DMS153 treated with DMSO at 0.1 percent for 48 hours (cell line): ENCODE results near the gene GALE.
"Not testable (repeated sequence)": the region's sequence is repeated elsewhere in the genome, so short reads cannot be mapped to it uniquely, and the experiment has no call there.

Experiments
- DNase-seq: peaks from one replicate; lab custom pipeline; 2025; ENCODE audit not compliant: unreplicated experiment; lab: John Stamatoyannopoulos, UW

The GALE gene

DNA sequence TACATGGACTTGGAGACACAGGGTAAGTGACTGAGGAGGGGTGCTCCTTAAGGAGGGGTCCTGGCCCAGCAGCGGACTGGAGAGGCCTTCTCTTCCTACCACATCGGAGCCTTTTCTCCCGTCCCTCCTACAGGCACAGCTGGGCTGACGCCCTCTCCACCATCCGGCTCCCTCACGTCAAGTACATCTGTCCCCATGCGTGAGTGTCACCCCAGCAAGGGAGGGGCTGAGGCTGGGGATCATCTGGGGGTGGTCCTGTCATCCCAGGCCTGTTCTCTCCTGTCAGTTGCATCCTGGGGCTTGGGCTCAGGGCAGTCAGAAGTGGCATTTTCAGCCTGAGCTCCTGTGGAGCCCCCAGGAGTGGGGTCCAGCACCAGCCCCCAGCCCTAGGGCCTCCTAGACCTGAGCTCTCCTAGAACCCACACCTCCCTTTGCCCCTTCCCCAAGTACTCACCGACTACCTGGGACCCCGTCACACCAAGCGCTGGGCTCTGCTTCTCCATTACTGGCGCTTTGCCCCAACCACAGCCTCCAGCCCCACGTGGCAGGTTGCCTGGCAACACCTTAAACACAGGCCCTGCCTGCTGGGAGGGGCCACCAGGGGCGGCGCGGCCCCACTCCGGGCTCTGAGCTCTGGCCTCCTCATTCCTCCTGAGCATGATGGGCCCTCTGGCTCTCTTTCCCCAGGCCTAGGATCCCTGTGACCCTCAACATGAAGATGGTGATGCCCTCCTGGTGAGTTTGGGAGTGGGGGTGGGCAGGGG, 7.4 kb downstream of the GALE start:
- no peak for DNase-seq

DNA sequence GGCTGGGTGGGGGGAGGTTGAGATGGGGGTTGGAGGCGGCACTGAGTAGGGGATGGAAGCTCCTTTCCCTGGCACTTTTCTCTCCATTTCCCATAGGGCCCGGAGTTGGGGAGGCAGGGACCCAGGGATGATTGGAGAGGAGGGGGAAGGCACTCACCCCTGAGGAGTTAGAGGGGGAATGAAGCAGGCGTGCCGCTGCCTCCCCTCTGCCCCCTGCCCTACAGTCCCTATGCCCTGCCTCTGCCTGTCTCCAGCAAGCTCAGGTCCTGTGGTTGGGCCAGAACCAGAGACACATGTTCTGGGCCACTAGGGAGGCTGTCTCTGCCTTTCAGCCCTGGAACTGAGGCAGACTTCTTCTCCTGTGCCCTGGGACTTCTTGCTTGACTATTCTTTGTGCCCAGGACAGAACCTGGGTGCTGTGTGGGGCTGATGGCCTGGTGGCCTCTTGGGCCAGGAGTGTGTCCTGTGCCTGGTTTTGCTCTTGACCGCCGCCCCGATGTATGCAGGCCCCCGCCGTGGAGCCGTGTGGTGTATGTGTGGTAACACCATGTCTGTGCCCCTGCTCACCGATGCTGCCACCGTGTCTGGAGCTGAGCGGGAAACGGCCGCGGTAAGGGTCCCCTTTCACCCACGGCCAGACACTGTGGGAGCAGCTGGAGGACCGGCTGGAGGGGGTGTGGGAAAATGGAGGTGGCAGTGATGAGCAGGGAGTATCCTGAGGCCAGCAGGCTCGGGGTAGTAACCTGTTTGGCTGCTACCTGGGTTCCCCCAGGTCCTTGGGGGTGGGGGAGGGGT, 8.2 kb downstream of the GALE start:
- DNase-seq = no peak

GRCh38 chr1:23791516-23792047, 9.0 kb downstream of the GALE start:
- no peak for DNase-seq

DNA sequence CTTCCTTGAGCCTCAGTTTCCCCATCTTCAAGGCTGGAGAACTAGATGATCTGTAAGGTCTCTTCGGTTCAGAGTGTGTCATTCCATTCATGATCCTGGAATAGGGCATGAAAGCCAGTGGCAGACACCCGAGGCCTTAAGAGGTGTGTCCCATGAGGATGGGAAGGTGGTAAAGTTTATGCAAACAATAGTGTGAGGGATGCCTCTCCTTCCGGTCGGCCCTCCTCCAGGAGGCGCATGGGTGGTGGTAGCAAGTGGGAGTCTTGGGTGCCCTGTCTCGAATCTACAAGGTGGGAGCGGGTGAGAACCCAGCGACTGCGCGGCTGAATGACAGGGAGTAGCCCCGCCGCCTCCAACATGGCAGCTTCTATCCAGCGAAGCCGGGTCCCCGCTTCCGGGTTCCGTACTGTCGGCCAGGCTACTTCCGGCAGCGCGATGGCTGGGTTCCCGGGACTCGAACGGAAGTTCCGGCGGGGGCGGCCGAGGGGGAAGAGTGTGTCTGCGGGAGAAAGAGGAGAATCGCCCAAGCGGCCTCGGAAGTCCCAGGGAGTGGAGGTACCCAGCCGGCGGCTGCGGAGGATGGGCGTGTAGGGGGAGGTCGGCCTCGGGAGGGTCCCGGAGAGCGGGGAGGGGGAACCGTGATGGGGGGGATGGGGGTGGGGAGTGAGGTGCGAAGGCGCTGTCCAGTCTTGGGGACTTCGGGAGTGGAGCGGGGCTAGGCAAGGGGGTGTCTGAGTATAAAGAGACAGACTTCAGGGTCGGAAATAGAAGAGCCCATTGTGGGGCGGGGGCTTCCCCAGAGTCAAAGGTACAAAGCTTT, 9.6 kb downstream of the GALE start, which contains the start of gene LYPLA2:
TSS of gene LYPLA2 (plus strand) at position 450 of the 820 bp plus-strand sequence. CDS start 1,538 bp downstream, outside the sequence.
- peak; percentile 63 for DNase-seq

DNA sequence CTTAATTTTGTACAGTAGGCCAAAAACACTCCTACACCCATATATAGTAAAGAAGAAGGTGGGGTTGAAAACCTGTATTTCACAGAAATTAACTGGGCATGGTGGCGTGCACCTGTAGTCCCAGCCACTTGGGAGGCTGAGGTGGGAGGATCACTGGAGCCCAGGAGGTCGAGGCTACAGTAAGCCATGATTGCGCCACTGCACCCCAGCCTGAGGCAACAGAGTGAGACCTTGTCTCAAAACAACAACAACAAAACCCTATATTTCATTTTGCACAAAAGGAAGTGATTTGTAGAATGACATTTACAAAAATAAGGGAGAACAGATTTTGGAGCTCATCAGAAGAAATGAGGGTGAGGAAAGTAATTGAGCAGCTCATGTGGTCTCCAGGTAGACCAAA, 11.9 kb downstream of the GALE start:
- no peak for DNase-seq

DNA sequence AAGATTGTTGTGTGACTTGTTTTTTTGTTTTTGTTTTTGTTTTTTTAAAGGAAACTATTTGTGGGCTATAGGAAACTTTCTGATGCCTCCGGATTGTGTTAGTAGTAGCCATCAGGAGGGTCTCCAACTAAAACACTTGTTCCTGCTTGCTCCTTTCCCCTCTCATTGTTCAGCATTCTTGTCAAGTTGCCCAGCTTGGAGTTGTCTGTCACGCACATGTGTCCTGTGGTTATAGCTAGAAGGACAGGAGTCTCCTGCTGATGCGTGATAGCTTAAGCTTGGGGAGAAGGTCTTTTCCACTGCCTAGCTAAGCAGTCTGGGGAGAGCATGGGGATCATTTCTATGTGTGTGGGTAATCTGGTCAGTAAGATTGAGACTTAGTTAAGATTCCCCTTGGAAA, 12.9 kb downstream of the GALE start:
- DNase-seq = no peak

- no peak for DNase-seq
Measured at GRCh38 chr1:23784846-23785245, 15.7 kb downstream of the GALE start.

DNA sequence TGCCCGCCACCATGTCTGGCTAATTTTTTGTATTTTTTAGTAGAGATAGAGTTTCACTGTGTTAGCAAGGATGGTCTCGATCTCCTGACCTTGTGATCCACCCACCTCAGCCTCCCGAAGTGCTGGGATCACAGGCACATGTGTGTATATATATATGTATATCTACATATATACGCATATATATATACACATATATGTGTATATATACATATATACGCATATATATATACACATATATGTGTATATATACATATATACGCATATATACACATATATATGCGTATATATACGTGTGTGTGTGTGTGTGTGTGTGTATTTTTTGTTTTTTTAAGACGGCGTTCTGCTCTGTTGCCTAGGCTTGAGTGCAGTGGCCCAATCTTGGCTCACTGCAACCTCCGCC, 17.4 kb downstream of the GALE start:
- not testable (repeated sequence) for DNase-seq

DNA sequence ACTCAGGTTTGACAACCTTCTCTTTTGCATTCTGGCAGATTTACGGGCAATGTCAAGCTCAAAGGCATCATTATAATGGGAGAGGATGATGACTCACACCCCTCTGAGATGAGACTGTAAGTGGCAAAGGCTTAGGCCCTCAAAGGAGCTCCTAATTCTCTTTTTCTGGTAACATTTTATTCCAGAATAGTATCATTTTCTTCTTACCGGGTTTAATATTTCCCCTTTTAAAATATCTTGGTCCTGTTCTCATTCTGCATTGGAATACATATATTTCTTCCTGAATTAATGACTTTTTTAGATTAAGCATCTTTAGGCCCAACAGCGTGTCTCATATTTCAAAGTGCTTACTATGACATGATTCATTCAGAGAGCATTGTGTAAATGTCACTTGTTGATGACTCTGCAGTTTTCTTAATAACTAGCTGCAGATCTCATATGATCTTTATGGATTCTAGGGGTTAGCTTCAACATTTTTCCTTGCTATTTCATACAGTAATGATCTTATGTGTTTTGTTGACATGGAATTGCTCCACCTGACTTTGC, 20.7 kb downstream of the GALE start:
- DNase-seq = no peak

DNA sequence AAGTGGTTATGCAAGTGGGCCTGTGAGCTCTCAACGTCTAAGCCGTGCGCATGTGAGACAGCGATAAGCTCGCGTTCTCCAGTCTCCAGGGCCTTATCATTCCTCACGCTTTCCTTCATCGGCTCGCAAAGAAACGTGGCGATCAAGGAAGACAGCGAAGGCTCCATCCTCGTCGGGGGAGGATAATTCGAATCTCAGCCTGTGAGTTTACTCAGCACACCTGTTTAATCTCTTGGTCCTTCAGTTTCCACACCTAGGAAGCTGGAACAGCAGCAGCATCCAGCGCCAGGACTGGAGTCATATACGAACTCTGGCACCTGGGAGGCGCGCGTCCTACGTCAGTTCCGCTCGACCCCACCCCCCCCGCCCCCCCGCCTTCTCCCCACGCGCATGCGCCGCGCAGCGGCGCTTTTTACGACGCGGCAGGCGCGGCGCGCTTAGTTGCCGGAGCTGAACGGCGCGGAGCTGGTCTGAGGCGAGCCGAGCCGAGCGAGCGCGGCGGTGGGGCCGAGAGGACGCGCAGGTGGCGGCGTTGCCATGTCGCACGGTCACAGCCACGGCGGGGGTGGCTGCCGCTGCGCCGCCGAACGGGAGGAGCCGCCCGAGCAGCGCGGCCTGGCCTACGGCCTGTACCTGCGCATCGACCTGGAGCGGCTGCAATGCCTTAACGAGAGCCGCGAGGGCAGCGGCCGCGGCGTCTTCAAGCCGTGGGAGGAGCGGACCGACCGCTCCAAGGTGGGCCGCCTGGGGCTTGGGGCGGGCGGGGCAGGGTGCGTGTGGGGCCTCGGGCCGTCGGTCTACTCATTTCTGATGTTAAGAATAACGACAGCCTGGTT, 22.4 kb downstream of the GALE start, which contains the start of gene PITHD1:
TSS of gene PITHD1 (plus strand) at position 440 of the 836 bp plus-strand sequence. CDS start at position 538, 98 bp downstream.
- DNase-seq = peak; percentile 70

DNA sequence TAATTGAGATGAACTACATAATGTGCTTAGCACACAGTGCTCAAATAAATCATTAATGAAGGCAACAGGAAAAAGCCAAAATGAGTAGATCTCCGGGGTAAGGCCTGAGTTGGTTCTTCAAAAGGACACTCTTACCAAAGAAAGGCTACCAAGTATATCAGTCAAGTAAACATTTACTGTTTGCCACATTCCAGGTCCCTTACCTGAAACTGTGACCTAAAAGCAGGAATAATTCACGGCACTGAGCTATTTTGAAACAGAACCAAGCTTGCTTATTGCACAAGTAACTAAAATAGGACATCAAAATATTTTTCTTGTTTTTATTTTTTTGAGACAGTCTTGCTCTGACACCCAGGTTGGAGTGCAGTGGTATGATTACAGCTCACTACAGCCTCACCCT, 24.3 kb downstream of the GALE start:
- no peak for DNase-seq

- no peak for DNase-seq
Measured at GRCh38 chr1:23774174-23774880, 26.2 kb downstream of the GALE start.

- no peak for DNase-seq
Measured at GRCh38 chr1:23772854-23773242, 27.7 kb downstream of the GALE start.

- peak; percentile 31 for DNase-seq
Measured at GRCh38 chr1:23772049-23772853, 28.3 kb downstream of the GALE start.

DNA sequence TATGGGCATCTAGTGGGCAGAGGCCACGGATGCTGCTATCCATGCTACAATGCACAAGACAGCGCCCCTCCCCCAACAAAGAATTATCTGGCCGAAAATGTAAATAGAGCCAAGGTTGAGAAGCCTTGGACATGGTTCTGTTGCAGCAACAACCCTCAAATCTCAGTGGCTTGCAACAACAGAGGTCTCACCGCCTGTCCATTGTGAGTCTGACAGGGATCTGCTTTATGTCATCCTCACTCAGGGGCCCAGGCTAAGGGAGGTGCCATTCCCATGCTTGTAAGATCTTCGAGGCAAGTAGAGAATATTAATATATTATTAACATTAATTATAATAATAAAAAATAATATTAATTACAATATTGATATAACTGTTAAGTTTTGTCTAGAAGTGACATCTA, 31.8 kb downstream of the GALE start:
- no peak for DNase-seq

DNA sequence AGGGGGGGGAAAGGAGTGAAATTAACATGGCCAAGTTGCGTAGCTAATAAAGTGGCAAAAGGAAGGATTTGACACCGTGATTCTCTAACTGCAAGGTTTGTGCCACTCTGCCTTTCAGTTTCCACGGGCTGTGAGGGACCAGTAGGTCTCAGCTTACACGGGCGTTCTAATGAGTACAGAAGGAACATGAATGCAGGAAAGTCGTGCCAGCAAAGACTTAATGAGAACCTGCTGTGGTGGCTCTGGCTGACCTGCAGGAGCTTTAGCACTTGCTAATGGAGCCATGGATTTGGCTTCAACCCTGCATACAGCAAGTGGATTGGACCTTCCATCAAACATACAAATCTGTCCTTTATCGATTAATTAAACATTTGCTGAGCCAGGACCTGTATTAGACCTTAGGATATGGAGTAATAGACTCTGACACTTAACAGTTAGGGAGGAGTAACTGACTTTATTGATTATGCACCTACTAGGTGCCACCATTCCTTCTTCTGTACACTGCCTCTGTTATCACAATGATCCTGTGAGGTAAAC, 37.4 kb downstream of the GALE start:
- no peak for DNase-seq

- no peak for DNase-seq
Measured at GRCh38 chr1:23759277-23759676, 41.3 kb downstream of the GALE start.

DNA sequence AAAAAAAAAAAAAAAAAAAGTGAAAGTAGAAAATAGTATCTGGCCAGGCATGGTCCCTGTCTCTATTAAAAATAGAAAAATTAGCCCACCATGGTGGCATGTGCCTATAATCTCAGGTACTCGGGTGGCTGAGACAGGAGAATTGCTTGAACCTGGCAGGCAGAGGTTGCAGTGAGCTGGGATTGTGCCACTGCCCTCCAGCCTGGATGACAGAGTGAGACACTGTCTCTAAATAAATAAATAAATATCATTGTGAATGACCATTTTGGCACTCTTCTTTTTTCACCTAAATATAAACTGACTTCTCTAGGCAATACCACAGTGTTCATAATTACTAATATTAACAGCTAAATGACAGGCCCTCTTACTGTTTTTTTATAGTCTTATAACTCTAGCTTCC, 42.7 kb downstream of the GALE start:
- no peak for DNase-seq
